GM10266 (cell line): ENCODE measurements around the gene SYMPK.

Source experiments
- DNase-seq: peaks from one replicate; pipeline ENCODE4 v3.0.0; 2012; ENCODE audit errors: extremely low spot score
- TF ChIP-seq, protein P1 (sequence below): IDR thresholded peaks from 2 replicates; pipeline ENCODE4 v1.5.1; 2012; ENCODE audit warnings: mild to moderate bottlenecking, low read depth; ENCODE audit not compliant: control insufficient read depth, insufficient read depth; ENCODE audit errors: missing control alignments

Gene SYMPK

DNA sequence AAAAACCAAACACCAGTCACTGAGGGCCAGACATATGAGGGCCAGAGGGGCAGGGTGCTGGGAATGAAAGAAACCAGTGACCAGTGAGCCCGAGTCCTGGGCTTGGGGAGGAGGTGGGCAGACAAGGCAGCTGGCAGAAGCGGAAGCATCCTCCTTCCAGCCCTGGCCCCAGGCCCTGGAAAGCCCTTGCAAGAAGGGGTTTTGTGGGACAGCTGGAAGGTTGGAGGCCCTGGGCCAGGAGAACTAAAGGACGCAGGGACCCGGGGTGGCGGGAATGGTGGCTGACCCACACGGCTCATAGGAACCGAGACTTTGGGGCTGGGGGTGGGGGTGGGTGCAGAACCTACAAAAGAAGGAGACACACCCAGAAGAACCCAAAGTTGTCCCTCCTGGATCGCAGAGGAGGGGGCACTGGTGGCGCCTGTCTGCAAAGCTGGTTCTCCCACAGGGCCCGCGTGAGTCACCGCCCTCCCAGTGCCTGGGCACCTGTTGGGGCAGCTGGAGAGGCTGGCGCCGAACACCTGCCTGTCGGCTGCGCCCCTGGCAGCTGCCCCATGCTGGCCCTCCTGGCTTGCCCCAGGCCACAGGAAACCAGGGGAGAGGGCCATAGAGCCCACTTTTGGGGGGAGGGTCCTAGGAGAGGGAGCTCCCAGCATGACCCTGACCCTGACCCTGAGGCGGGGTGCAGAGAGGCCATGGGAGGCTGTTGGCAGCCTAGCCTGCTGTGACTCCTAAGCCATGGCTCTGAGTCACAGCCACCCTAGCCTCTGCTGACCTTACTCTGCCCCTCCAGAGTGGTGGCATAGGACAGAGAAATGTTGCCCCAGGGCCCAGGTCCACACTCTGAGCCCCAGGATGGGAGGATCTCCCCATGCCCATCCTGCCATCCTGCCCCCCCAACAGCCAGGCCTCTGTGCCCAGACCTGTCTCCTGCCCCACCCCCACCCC lies 81.5 kb downstream of the SYMPK start:
- DNase-seq = no peak
- TF ChIP-seq, protein P1, sequence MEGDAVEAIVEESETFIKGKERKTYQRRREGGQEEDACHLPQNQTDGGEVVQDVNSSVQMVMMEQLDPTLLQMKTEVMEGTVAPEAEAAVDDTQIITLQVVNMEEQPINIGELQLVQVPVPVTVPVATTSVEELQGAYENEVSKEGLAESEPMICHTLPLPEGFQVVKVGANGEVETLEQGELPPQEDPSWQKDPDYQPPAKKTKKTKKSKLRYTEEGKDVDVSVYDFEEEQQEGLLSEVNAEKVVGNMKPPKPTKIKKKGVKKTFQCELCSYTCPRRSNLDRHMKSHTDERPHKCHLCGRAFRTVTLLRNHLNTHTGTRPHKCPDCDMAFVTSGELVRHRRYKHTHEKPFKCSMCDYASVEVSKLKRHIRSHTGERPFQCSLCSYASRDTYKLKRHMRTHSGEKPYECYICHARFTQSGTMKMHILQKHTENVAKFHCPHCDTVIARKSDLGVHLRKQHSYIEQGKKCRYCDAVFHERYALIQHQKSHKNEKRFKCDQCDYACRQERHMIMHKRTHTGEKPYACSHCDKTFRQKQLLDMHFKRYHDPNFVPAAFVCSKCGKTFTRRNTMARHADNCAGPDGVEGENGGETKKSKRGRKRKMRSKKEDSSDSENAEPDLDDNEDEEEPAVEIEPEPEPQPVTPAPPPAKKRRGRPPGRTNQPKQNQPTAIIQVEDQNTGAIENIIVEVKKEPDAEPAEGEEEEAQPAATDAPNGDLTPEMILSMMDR = no peak

DNA sequence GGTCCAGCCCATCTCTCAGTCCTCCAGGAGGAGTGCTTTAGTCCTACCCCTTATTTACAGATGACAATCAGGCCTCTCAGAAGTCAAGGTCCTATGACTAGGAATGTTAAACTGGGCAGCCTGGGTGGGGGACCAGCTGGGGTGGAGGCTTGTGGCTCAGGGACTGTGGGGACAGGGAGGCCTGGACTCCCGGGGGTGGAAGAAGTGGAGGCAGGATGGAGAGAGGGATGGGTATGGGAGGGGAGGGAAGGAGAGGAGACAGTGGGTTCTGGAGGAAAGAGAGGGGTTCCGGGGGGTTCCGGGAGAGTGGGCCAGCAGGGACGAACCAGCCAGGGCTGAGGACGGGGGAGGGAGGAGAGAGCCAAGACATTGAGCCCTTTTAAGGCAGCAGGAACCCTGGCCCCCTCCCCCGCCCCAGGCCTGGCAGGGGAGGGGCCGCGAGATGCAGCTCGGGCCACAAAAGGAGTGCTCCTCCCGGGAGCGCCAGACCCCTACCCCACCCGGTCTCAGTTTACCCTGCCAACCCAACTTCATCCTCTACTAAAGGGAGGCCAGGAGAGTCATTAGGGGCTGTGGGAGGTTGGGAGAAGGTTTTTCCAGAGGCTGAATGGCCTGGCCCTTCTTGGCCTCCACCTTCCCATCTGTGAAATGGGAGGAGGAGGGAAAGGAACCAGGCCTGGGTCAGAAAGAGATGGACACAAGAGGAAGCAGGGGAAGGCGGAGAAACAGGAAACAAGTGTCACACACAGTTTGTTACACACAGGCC lies 82.3 kb downstream of the SYMPK start:
- TF ChIP-seq, protein P1 = no peak
- DNase-seq = no peak

DNA sequence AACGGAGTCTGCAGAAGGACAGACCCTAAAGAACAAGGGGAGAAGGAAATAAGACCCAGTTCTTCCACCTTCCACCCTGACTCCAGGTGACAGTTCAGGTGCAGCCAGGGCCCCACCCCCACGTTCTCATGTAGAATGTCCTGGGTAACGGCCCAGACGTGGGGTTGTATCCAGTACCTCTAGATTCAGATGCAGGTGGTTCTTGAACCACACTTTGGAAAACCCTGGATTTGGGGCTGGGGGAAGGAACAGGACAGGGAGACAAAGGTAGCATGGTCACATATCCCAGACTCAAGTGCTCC lies 82.8 kb downstream of the SYMPK start:
- TF ChIP-seq, protein P1 = no peak
- no peak for DNase-seq

DNA sequence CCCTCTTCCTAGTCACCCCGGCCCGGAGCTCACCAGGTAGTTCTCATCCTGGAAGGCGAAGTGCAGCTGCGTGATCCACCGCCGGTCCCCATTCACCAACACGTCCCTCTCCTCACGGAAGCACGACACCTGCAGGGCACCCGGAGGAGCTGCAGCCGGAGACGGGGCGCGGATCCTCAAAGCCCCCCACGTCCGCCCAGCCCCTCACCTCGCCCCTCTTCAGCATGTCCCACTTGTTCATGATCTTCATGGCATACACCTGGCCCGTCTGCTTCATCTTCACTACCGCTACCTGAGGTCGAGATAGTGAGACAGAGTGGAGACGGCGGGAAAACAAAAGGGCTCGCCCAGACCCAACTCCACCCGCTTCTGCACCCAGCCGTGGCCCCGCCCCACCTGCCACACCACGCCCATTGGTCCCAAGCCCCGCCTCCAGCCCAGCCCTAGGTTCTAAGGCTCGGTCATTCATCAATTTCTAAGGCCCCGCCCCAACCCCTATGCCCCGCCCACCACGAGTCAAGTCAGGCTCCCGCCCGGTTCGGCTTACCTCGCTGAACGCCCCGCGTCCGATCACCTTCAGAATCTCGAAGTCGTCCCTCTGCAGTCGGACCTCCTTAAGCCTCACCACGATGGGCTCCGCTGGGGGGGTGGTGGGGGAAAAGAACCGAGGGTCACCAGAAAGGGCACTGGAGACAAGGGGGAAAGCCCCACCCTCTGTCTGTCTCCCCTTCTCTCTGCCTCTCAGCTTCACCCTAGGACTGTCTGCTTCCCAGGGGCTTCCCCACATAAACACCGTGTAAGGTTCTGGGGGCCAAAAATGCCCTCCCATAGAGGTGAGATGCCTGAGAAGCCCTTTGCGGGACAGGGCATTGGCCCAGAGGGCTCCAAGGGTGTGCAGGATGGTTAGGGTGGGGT lies 83.5 kb downstream of the SYMPK start:
- TF ChIP-seq, protein P1 = peak; percentile 78

DNA sequence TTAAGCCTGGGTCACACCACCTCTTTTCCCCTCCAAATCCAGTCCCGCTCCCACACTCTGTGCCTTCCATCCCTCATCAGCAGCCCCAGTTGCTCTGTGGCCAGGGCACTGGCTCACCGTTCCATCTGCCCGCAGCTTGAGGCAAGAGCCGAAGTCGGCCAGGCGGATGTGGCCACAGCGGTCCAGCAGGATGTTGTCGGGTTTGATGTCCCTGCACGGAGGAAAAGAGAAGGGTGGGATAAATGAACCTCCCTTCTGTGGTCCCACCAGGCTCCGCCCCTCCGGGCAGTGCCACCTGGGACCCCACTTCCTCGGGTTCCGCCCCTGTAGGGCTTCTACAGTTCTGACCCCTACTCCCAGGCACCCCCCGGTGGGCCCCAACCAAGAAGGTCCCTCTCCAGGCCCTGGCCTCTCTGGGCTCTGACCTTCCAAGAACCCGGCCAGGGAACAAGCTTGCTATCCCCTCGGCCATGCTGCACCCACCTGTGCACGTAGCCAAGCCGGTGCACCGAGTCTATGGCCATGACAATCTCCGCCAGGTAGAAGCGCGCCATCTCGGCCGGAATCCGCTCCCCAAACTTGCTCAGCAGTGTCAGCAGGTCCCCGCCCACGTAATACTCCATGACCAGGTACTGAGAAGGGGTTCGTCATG lies 84.8 kb downstream of the SYMPK start:
- no peak for DNase-seq
- TF ChIP-seq, protein P1 = no peak

More for the DNA sequence above, 83.5 kb downstream of the SYMPK start:
- peak; percentile 97 for DNase-seq

DNA sequence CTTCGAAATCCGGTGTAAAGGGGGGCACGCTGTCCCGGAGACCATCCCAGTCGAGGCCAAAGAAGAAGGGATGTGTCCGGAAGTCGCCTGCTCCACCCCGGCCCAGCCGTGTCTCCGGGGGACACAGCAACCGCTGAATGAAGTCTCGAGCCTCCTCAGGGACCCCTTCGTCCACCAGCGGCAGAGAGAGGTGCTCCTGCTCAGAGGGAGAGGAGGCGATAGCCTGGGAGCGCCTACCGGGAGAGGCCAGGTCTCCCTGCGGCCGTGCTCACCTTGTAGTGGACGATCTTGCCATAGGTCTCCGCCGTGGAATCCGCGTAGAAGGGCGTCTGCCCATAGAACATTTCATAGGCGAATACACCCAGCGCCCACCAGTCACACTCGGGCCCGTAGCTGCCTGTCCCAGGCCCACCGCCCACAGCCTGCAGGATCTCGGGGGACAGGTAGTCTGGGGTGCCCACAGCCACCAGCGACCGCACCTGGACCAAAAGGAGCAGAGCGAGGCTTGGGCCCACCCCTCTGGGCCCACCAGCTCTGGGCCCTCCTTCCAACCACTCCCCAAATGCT lies 85.5 kb downstream of the SYMPK start:
- DNase-seq = no peak
- TF ChIP-seq, protein P1 = no peak
